H1 (cell line): ENCODE measurements around the gene NKG7. TPM values are rescaled to one million over a fixed set of nuclear protein-coding genes. Genes with fewer than 3 reads are reported as not detected.

Experiments
- CTCF ChIA-PET: fragments of 300-600 bp; sonication (Branson Sonifier 250); formaldehyde crosslinking; loops from one replicate; lab custom pipeline; 2021; ENCODE audit not compliant: partially characterized antibody; lab: Charles Lee
- POLR2A ChIA-PET: fragments of 300-600 bp; sonication (Branson Sonifier 250); formaldehyde crosslinking; loops from one replicate; lab custom pipeline; 2021; ENCODE audit warnings: inconsistent platforms; ENCODE audit not compliant: partially characterized antibody; lab: Charles Lee
- DNase-seq, 2 experiments: peaks; one replicate each; pipeline versions ENCODE4 v3.0.0 to v3.0.0-alpha.2; 2010 to 2022; ENCODE audit warnings: low spot score in 2 of 2, low read depth in 1 of 2, mixed read lengths in 1 of 2
- FAIRE-seq: peaks from 2 replicates; lab custom pipeline; 2011; peaks lifted over from hg19 to GRCh38; lab: Jason Lieb, UNC
- H2AFZ ChIP-seq: 2 replicates; pipeline ENCODE4 v1.8.1; 2012; ENCODE audit warnings: low read length, inconsistent platforms
- H2AK5ac ChIP-seq: 2 replicates; pipeline ENCODE4 v1.6.1; 2013; ENCODE audit warnings: low read depth, low read length
- H2BK120ac ChIP-seq: replicated peaks from 2 replicates; pipeline ENCODE3; 2013; ENCODE audit warnings: low read depth, low read length, inconsistent platforms
- H2BK12ac ChIP-seq: 2 replicates; pipeline ENCODE4 v1.6.1; 2013; ENCODE audit warnings: low read depth, low read length
- H2BK15ac ChIP-seq: 2 replicates; pipeline ENCODE4 v1.6.1; 2013; ENCODE audit warnings: low read length
- H2BK20ac ChIP-seq: 2 replicates; pipeline ENCODE4 v1.6.1; 2013; ENCODE audit warnings: low read length
- H2BK5ac ChIP-seq: 2 replicates; pipeline ENCODE4 v1.6.1; 2013; ENCODE audit warnings: low read depth, low read length
- H3K14ac ChIP-seq: 2 replicates; pipeline ENCODE4 v1.6.1; 2013; ENCODE audit warnings: inconsistent platforms; ENCODE audit not compliant: insufficient read length
- H3K18ac ChIP-seq: 2 replicates; pipeline ENCODE4 v1.6.1; 2013; ENCODE audit warnings: low read length; ENCODE audit errors: extremely low read depth
- H3K23ac ChIP-seq: 2 replicates; pipeline ENCODE4 v1.6.1; 2013; ENCODE audit warnings: inconsistent platforms; ENCODE audit not compliant: insufficient read length
- H3K23me2 ChIP-seq: 2 replicates; pipeline ENCODE4 v1.6.1; 2013; ENCODE audit warnings: low read depth, low read length
- H3K27ac ChIP-seq: 2 replicates; pipeline ENCODE4 v1.6.1; 2011; ENCODE audit warnings: low read depth, low read length, inconsistent platforms
- H3K27me3 ChIP-seq, 4 experiments: replicated peaks in 1 of 4; 1 replicate in 1 of 4; 2 replicates in 3 of 4; pipeline versions ENCODE4 v1.6.1 to v1.8.1; 2011 to 2013; ENCODE audit warnings: low read length in 3 of 4, mild to moderate bottlenecking in 3 of 4, inconsistent platforms in 2 of 4, mixed read lengths in 2 of 4, moderate library complexity in 1 of 4; ENCODE audit not compliant: control insufficient read depth in 3 of 4, insufficient read depth in 3 of 4; ENCODE audit errors: extremely low read depth in 1 of 4
- H3K36me3 ChIP-seq, 4 experiments: 2 replicates each; pipeline versions ENCODE4 v1.6.1 to v1.8.1; 2011 to 2013; ENCODE audit warnings: mild to moderate bottlenecking in 4 of 4, low read length in 3 of 4, moderate library complexity in 2 of 4, control low read depth in 1 of 4, inconsistent platforms in 1 of 4; ENCODE audit not compliant: insufficient read depth in 4 of 4, control insufficient read depth in 2 of 4
- H3K4ac ChIP-seq: replicated peaks from 2 replicates; pipeline ENCODE3; 2013; ENCODE audit warnings: low read length, low read depth, mixed read lengths, inconsistent platforms; ENCODE audit not compliant: insufficient read length
- H3K4me1 ChIP-seq, 4 experiments: replicated peaks in 1 of 4; 1 replicate in 1 of 4; 2 replicates in 3 of 4; pipeline versions ENCODE4 v1.6.1 to v1.8.1; 2011 to 2013; ENCODE audit warnings: low read length in 3 of 4, inconsistent platforms in 2 of 4, mixed read lengths in 1 of 4; ENCODE audit not compliant: insufficient read depth in 4 of 4, control insufficient read depth in 3 of 4
- H3K4me2 ChIP-seq, 2 experiments: 2 replicates each; pipeline versions ENCODE4 v1.6.1 to v1.8.1; 2011 to 2013; ENCODE audit warnings: low read depth in 2 of 2, low read length in 2 of 2, control low read depth in 1 of 2, inconsistent platforms in 1 of 2, mild to moderate bottlenecking in 1 of 2; ENCODE audit not compliant: insufficient read depth in 1 of 2
- H3K4me3 ChIP-seq, 4 experiments: fragments of 200-600, 300-600 bp in 1 of 4; sonication (generic), shearing (Covaris generic), sonication (Bioruptor Twin) in 1 of 4; 2 replicates each; pipeline versions ENCODE4 v1.5.1 to v1.8.1; 2011 to 2016; ENCODE audit warnings: low read length in 4 of 4, low read depth in 3 of 4, control low read depth in 2 of 4, inconsistent platforms in 2 of 4, mild to moderate bottlenecking in 2 of 4, mixed read lengths in 1 of 4, moderate library complexity in 1 of 4; ENCODE audit not compliant: insufficient read depth in 2 of 4; ENCODE audit errors: extremely low read depth in 1 of 4
- H3K56ac ChIP-seq: replicated peaks from 2 replicates; pipeline ENCODE3; 2013; ENCODE audit warnings: low read depth, mild to moderate bottlenecking, mixed read lengths, low read length, inconsistent platforms; ENCODE audit not compliant: insufficient read length
- H3K79me1 ChIP-seq: 2 replicates; pipeline ENCODE4 v1.6.1; 2013; ENCODE audit warnings: low read depth, low read length, control low read depth
- H3K79me2 ChIP-seq, 2 experiments: 2 replicates each; pipeline versions ENCODE4 v1.6.1 to v1.8.1; 2012 to 2013; ENCODE audit warnings: low read length in 2 of 2, mild to moderate bottlenecking in 2 of 2, inconsistent platforms in 1 of 2; ENCODE audit not compliant: insufficient read depth in 2 of 2, control insufficient read depth in 1 of 2
- H3K9ac ChIP-seq, 4 experiments: replicated peaks in 1 of 4; 1 replicate in 1 of 4; 2 replicates in 3 of 4; pipeline versions ENCODE4 v1.6.1 to v1.8.1; 2011 to 2013; ENCODE audit warnings: low read depth in 3 of 4, low read length in 3 of 4, control low read depth in 2 of 4, mild to moderate bottlenecking in 2 of 4, moderate library complexity in 2 of 4, inconsistent platforms in 1 of 4; ENCODE audit errors: extremely low read depth in 1 of 4
- H3K9me3 ChIP-seq, 2 experiments: 2 replicates each; pipeline versions ENCODE4 v1.6.1 to v1.8.1; 2012 to 2013; ENCODE audit warnings: mild to moderate bottlenecking in 2 of 2, moderate library complexity in 2 of 2, control low read depth in 1 of 2, inconsistent platforms in 1 of 2, low read depth in 1 of 2, low read length in 1 of 2, mixed read lengths in 1 of 2; ENCODE audit not compliant: insufficient read depth in 2 of 2
- H4K20me1 ChIP-seq, 2 experiments: replicated peaks in 1 of 2; 2 replicates each; pipeline versions ENCODE3 to v1.8.1; 2011 to 2013; ENCODE audit warnings: inconsistent platforms in 2 of 2, low read length in 2 of 2, mild to moderate bottlenecking in 1 of 2; ENCODE audit not compliant: insufficient read depth in 2 of 2, control insufficient read depth in 1 of 2
- H4K5ac ChIP-seq: 2 replicates; pipeline ENCODE4 v1.6.1; 2013; ENCODE audit warnings: low read length, low read depth, mixed read lengths, inconsistent platforms; ENCODE audit not compliant: insufficient read length
- H4K8ac ChIP-seq: 2 replicates; pipeline ENCODE4 v1.8.0; 2013; ENCODE audit warnings: mild to moderate bottlenecking, moderate library complexity, low read length, inconsistent platforms; ENCODE audit not compliant: insufficient read depth; ENCODE audit errors: extremely low read depth
- H4K91ac ChIP-seq: replicated peaks from 2 replicates; pipeline ENCODE3; 2013; ENCODE audit warnings: low read length, mixed read lengths, inconsistent platforms; ENCODE audit not compliant: insufficient read length
- TBP ChIP-seq: IDR thresholded peaks from 2 replicates; pipeline ENCODE4 v1.6.1; 2011; ENCODE audit warnings: low read depth, low read length, improper control_type of control experiment
- WGBS, 2 experiments: shearing (Covaris generic) in 1 of 2; methylation state at CpG; one replicate each; pipeline versions ENCODE4 v1.1.6 to v1.1.7; 2013 to 2015; ENCODE audit warnings: low lambda C conversion rate in 2 of 2, mixed read lengths in 2 of 2, inconsistent platforms in 1 of 2, low coverage in 1 of 2, missing lambda C conversion rate in 1 of 2; ENCODE audit not compliant: insufficient replicate concordance in 2 of 2, insufficient coverage in 1 of 2, insufficient read length in 1 of 2; ENCODE audit errors: extremely low coverage in 1 of 2, missing lambda C conversion rate in 1 of 2; 5-methylcytosine and 5-hydroxymethylcytosine counted together
- polyA plus RNA-seq, 7 experiments: library from polyadenylated mRNA; depleted of rRNA in 3 of 7; stranded (reverse) in 5 of 7; unstranded in 2 of 7; fragments of >200 nt in 5 of 7; fragments of 200-250 nt in 2 of 7; gene quantifications; 1 replicate in 5 of 7; 2 replicates in 1 of 7; 4 replicates in 1 of 7; pipeline versions ENCODE4 v1.2.1 to v1.2.3, GENCODE V29; 2011 to 2013; ENCODE audit warnings: missing spikeins in 2 of 7, mixed read lengths in 2 of 7
- total RNA-seq: library from RNA; stranded (reverse); fragmentation: NEBNext Ultra II Directional; extraction: Animal tissue kit (Norgen Biotek cat#: 25700); gene quantifications from 2 replicates; pipeline ENCODE4 v1.2.1, GENCODE V29; 2021

The NKG7 gene
- total and polyA plus RNA-seq, 2 of the 8 experiments (the other 6 are each of a cell fraction or from before 2014, with no cell fraction given), result not detected

- Histone ChIP-seq H3K9ac (no peak overlapping the region), H4K8ac (no peak overlapping the region), H3K4me1 (peaks cover 3 to 5% (median 4%) of the 10 kb centered on the region in 4 experiments), H2BK20ac (no peak overlapping the region), H4K91ac (no peak overlapping the region), H3K36me3 (no peaks in the 10 kb centered on the region), H3K27me3 (no peaks in the 10 kb centered on the region), H2BK5ac (no peak overlapping the region), H2AK5ac (no peak overlapping the region), H3K4me2 (no peak overlapping the region), H3K79me1 (no peaks in the 10 kb centered on the region), H3K4ac (no peak overlapping the region), H2BK120ac (no peak overlapping the region), H4K20me1 (no peaks in the 10 kb centered on the region), H3K14ac (no peak overlapping the region), H3K23ac (no peak overlapping the region), H3K56ac (no peak overlapping the region), H2AFZ (no peak overlapping the region), H2BK12ac (no peak overlapping the region), H3K4me3 (no peak overlapping the region), H3K27ac (no peak overlapping the region), H3K9me3 (no peaks in the 10 kb centered on the region), H3K79me2 (no peaks in the 10 kb centered on the region), H2BK15ac (no peak overlapping the region), H4K5ac (no peak overlapping the region), H3K18ac (no peak overlapping the region), H3K23me2 (no peaks in the 10 kb centered on the region)
- WGBS, 2 experiments, result 80% methylated on average over 4 of the region's 4 CpGs; no CpG with 5 or more reads in 1 of the 2 experiments
- CTCF ChIA-PET, result interaction anchor here (0.5 to 2.2 kb wide), 11 partner anchors 9 to 300 kb away, joined by 3 to 7 read pairs (median 5); no protein-coding TSS in a partner anchor
- no peak for TF ChIP-seq TBP
- FAIRE-seq (no peak), DNase-seq (no peak)
- POLR2A ChIA-PET, result interaction anchor here (0.7 to 1.6 kb wide), 4 partner anchors 19 to 38 kb away, joined by 3 to 5 read pairs (median 4); no protein-coding TSS in a partner anchor
These were observed 13.2 kb downstream of the NKG7 start for GRCh38 chr19:51359294-51359693.
